CD14-positive monocyte (primary cell): ENCODE measurements around the gene SEMA5B. TPM values are rescaled to one million over a fixed set of nuclear protein-coding genes. Genes with fewer than 3 reads are reported as not detected.

Source experiments
- DNase-seq, 3 donors: peaks; one replicate each; pipeline ENCODE4 v3.0.0-alpha.2; 2011 to 2022
- H2AFZ ChIP-seq: 2 replicates; pipeline ENCODE4 v1.6.0; 2012; ENCODE audit warnings: mild to moderate bottlenecking, low read depth, low read length, inconsistent platforms; ENCODE audit not compliant: insufficient read depth, poor library complexity, severe bottlenecking
- H3K27ac ChIP-seq, 2 donors: 1 replicate in 1 of 2; 2 replicates in 1 of 2; pipeline ENCODE4 v1.5.1; 2012 to 2013; ENCODE audit warnings: low read length in 2 of 2, control low read depth in 1 of 2, inconsistent platforms in 1 of 2, low read depth in 1 of 2, mild to moderate bottlenecking in 1 of 2
- H3K27me3 ChIP-seq, 2 donors: one replicate each; pipeline versions ENCODE4 v1.6.0 to v1.6.1; 2011 to 2013; ENCODE audit warnings: low read length in 2 of 2; ENCODE audit not compliant: control insufficient read depth in 2 of 2, insufficient read depth in 2 of 2
- H3K36me3 ChIP-seq, 2 donors: replicated peaks in 1 of 2; 1 replicate in 1 of 2; 2 replicates in 1 of 2; pipeline versions ENCODE4 v1.5.1 to v1.6.1; 2012 to 2013; ENCODE audit warnings: low read length in 2 of 2, control low read depth in 1 of 2, inconsistent platforms in 1 of 2, mild to moderate bottlenecking in 1 of 2; ENCODE audit not compliant: insufficient read depth in 2 of 2, control insufficient read depth in 1 of 2
- H3K4me1 ChIP-seq, 2 donors: 1 replicate in 1 of 2; 2 replicates in 1 of 2; pipeline versions ENCODE4 v1.5.1 to v1.6.1; 2012 to 2013; ENCODE audit warnings: low read length in 2 of 2, control low read depth in 1 of 2, inconsistent platforms in 1 of 2, mild to moderate bottlenecking in 1 of 2, moderate library complexity in 1 of 2; ENCODE audit not compliant: insufficient read depth in 2 of 2, control insufficient read depth in 1 of 2
- H3K4me2 ChIP-seq: replicated peaks from 2 replicates; pipeline ENCODE3; 2012; ENCODE audit warnings: low read length, moderate library complexity, mild to moderate bottlenecking; ENCODE audit not compliant: poor library complexity, severe bottlenecking; ENCODE audit errors: extremely low read depth
- H3K4me3 ChIP-seq, 3 experiments: fragments of 200-600 bp in 1 of 3; sonication (generic) in 1 of 3; replicated peaks in 1 of 3; 1 replicate in 2 of 3; 2 replicates in 1 of 3; pipeline ENCODE4 v1.5.1; 2011 to 2013; ENCODE audit warnings: low read length in 3 of 3, mild to moderate bottlenecking in 3 of 3, control low read depth in 2 of 3, low read depth in 2 of 3, inconsistent platforms in 1 of 3, moderate library complexity in 1 of 3
- H3K79me2 ChIP-seq: 2 replicates; pipeline ENCODE4 v1.6.0; 2012; ENCODE audit warnings: mild to moderate bottlenecking, control low read depth, inconsistent platforms, low read length, moderate library complexity; ENCODE audit not compliant: insufficient read depth
- H3K9ac ChIP-seq: 2 replicates; pipeline ENCODE4 v1.6.0; 2017; ENCODE audit warnings: low read length, mild to moderate bottlenecking; ENCODE audit not compliant: insufficient read depth, poor library complexity, severe bottlenecking
- H3K9me3 ChIP-seq, 2 donors: replicated peaks in 1 of 2; 1 replicate in 1 of 2; 2 replicates in 1 of 2; pipeline versions ENCODE4 v1.5.1 to v1.6.1; 2012 to 2013; ENCODE audit warnings: low read length in 2 of 2, control low read depth in 1 of 2; ENCODE audit not compliant: control insufficient read depth in 1 of 2, insufficient read depth in 1 of 2
- H4K20me1 ChIP-seq: 2 replicates; pipeline ENCODE4 v1.6.0; 2012; ENCODE audit warnings: mild to moderate bottlenecking, low read length, control low read depth, moderate library complexity; ENCODE audit not compliant: insufficient read depth
- H3K27ac Mint-ChIP-seq, 7 donors: one replicate each; pipeline ENCODE4 v1.8.0; 2020; ENCODE audit warnings: mild to moderate bottlenecking in 7 of 7, mixed read lengths in 7 of 7, moderate library complexity in 6 of 7, inconsistent platforms in 2 of 7
- H3K27me3 Mint-ChIP-seq, 3 donors: one replicate each; pipeline ENCODE4 v1.8.0; 2021 to 2022; ENCODE audit warnings: low read depth in 3 of 3, mild to moderate bottlenecking in 3 of 3, mixed read lengths in 3 of 3, moderate library complexity in 3 of 3, inconsistent platforms in 1 of 3
- H3K36me3 Mint-ChIP-seq, 2 donors: one replicate each; pipeline ENCODE4 v1.8.0; 2020; ENCODE audit warnings: mixed read lengths in 2 of 2, inconsistent platforms in 1 of 2, mild to moderate bottlenecking in 1 of 2
- H3K4me1 Mint-ChIP-seq: one replicate; pipeline ENCODE4 v1.8.0; 2020; ENCODE audit warnings: mild to moderate bottlenecking, mixed read lengths
- H3K4me3 Mint-ChIP-seq, 2 donors: one replicate each; pipeline ENCODE4 v1.8.0; 2020; ENCODE audit warnings: mild to moderate bottlenecking in 2 of 2, mixed read lengths in 2 of 2, moderate library complexity in 1 of 2
- H3K9me3 Mint-ChIP-seq, 7 donors: one replicate each; pipeline ENCODE4 v1.8.0; 2020 to 2022; ENCODE audit warnings: mixed read lengths in 7 of 7, mild to moderate bottlenecking in 6 of 7, moderate library complexity in 6 of 7, inconsistent platforms in 2 of 7
- CTCF ChIP-seq: fragments of 200-600 bp; IDR thresholded peaks from one replicate; pipeline ENCODE4 v1.8.0; 2022; ENCODE audit warnings: antibody characterized with exemption, mild to moderate bottlenecking
- WGBS: methylation state at CpG from one replicate; pipeline ENCODE4 v1.1.5; 2013; ENCODE audit warnings: missing lambda C conversion rate; ENCODE audit not compliant: insufficient coverage; 5-methylcytosine and 5-hydroxymethylcytosine counted together
- intact Hi-C, 2 donors: fragments of 100-400 bp; cut with micrococcal nuclease; formaldehyde crosslinking; loops; one replicate each; pipeline versions ENCODE4 v1.15.0 to v1.15.1; 2023
- polyA plus RNA-seq, 3 donors: library from polyadenylated mRNA; depleted of rRNA in 1 of 3; unstranded in 2 of 3; stranded (reverse) in 1 of 3; fragments of 300-500 nt in 2 of 3; fragments of >200 nt in 1 of 3; fragmentation: Illumina TruSeq in 2 of 3; gene quantifications; 1 replicate in 2 of 3; 2 replicates in 1 of 3; pipeline ENCODE4 v1.2.3, GENCODE V29; 2012 to 2021

SEMA5B gene
- polyA plus RNA-seq, 3 donors, result not detected

GRCh38 chr3:122948408-122948807, 79.2 kb downstream of the SEMA5B start:
- H3K27me3 Mint-ChIP-seq, result peaks cover 2 to 7% (median 2%) of the 10 kb centered on the region in 3 donors
- H3K4me1 ChIP-seq, result peaks cover 9 to 11% of the 10 kb centered on the region in 2 donors
- no peaks in the 10 kb centered on the region for H3K79me2 ChIP-seq
- H3K9ac ChIP-seq, result no peak overlapping the region
- 66% methylated on average over 4 of the region's 7 CpGs for WGBS
- H3K27ac Mint-ChIP-seq, result no peak overlapping the region
- H2AFZ ChIP-seq, result no peak overlapping the region
- H3K4me2 ChIP-seq, result no peak overlapping the region
- no peaks in the 10 kb centered on the region for H3K9me3 ChIP-seq
- no peak for DNase-seq
- H3K4me3 Mint-ChIP-seq, result no peak overlapping the region
- no peaks in the 10 kb centered on the region for H4K20me1 ChIP-seq
- intact Hi-C loops, result no loop called here
- peaks cover 0 to 3% (median 0%) of the 10 kb centered on the region in 7 donors for H3K9me3 Mint-ChIP-seq
- TF ChIP-seq CTCF, result no peak
- no peak overlapping the region for H3K4me3 ChIP-seq
- no peaks in the 10 kb centered on the region for H3K36me3 ChIP-seq
- H3K27ac ChIP-seq, result no peak overlapping the region
- H3K4me1 Mint-ChIP-seq, result peaks cover 10% of the 10 kb centered on the region
- no peaks in the 10 kb centered on the region for H3K36me3 Mint-ChIP-seq
- H3K27me3 ChIP-seq, result no peaks in the 10 kb centered on the region

GRCh38 chr3:122947738-122948137, 79.8 kb downstream of the SEMA5B start:
- H3K9ac ChIP-seq, result no peak overlapping the region
- H3K4me3 ChIP-seq, result no peak overlapping the region
- H2AFZ ChIP-seq, result no peak overlapping the region
- Mint-ChIP-seq H3K27ac (no peak overlapping the region), H3K4me3 (no peak overlapping the region), H3K36me3 (no peaks in the 10 kb centered on the region), H3K27me3 (peaks cover 2 to 7% (median 2%) of the 10 kb centered on the region in 3 donors), H3K4me1 (peaks cover 8% of the 10 kb centered on the region), H3K9me3 (peaks cover 0 to 3% (median 0%) of the 10 kb centered on the region in 7 donors)
- no peak overlapping the region for H3K4me2 ChIP-seq
- H3K36me3 ChIP-seq, result no peaks in the 10 kb centered on the region
- H3K79me2 ChIP-seq, result no peaks in the 10 kb centered on the region
- peaks cover 8% of the 10 kb centered on the region in 2 donors for H3K4me1 ChIP-seq
- DNase-seq, result no peak
- no peak for TF ChIP-seq CTCF
- 83% methylated on average over 1 of the region's 2 CpGs for WGBS
- H4K20me1 ChIP-seq, result no peaks in the 10 kb centered on the region
- H3K9me3 ChIP-seq, result no peaks in the 10 kb centered on the region
- no peak overlapping the region for H3K27ac ChIP-seq
- intact Hi-C loops, result no loop called here
- H3K27me3 ChIP-seq, result no peaks in the 10 kb centered on the region
